ENCODE measurements around the gene TMC1. TPM values are rescaled to one million over a fixed set of nuclear protein-coding genes. Genes with fewer than 3 reads are reported as not detected.

Gene TMC1
- total and polyA plus RNA-seq, 9 donors: 0.12 to 1.4 (median 0.48) TPM

DNA sequence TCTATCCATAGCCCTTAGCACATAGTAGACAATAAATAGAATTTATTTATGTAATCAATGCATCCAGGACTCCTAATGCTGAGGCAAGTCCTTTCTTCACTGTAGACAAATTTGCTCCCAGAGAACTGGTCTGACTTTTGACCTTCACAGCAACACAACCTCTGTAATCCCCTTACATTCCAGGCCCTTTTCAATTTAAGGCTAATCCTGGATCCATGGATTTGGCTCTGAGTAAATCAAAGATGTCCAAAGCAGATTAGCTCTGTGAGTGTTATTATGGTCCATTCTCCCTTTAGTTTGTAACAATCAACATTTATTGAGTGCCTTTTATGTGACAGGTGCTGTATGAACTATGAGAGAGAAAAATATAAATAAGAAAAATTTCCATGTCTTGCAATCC, 27.4 kb upstream of the TMC1 start:
- no peak for DNase-seq
- H3K27ac ChIP-seq: no peak overlapping the region
- H3K27me3 ChIP-seq: no peaks in the 10 kb centered on the region
- no peaks in the 10 kb centered on the region for H3K36me3 ChIP-seq
- no peak overlapping the region for H3K4me3 ChIP-seq
- no peaks in the 10 kb centered on the region for H3K9me3 ChIP-seq
- no peaks in the 10 kb centered on the region for H3K4me1 ChIP-seq (ENCODE audit: insufficient read depth)
- intact Hi-C loops (cut with DNase I): no loop called here
- TF ChIP-seq POLR2A (IDR thresholded peaks at IDR 0.05) (no peak), EP300 (IDR thresholded peaks at IDR 0.05) (no peak)
- TF ChIP-seq, protein P1, sequence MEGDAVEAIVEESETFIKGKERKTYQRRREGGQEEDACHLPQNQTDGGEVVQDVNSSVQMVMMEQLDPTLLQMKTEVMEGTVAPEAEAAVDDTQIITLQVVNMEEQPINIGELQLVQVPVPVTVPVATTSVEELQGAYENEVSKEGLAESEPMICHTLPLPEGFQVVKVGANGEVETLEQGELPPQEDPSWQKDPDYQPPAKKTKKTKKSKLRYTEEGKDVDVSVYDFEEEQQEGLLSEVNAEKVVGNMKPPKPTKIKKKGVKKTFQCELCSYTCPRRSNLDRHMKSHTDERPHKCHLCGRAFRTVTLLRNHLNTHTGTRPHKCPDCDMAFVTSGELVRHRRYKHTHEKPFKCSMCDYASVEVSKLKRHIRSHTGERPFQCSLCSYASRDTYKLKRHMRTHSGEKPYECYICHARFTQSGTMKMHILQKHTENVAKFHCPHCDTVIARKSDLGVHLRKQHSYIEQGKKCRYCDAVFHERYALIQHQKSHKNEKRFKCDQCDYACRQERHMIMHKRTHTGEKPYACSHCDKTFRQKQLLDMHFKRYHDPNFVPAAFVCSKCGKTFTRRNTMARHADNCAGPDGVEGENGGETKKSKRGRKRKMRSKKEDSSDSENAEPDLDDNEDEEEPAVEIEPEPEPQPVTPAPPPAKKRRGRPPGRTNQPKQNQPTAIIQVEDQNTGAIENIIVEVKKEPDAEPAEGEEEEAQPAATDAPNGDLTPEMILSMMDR (IDR thresholded peaks at IDR 0.05): no peak

DNA sequence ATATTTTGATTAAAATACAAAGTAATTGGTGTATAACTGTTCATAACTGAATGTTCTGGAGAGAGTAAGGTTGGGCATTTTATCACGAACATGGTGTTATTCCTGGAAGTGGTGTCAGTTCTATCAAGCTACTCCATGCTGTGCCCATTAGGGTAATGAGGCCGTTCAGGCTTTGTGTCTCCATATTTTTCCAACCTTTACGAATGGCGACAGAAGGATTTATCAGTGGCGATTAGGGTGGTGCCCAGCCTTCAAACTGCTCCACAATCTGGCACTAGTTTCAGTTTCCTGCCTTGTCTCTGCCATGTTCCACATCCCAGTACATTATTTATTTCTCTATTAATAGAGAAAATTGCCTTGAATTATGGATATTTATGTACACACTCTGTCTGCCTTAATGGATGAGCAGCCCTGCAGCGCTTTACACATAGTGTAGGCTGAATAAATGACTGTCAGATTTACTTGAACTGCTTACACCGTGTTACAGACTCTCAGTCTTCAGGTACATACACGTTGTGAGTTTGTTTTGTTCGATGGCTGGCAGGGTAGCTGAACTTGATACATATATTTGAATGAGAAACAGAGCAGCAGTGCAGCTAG, 23.9 kb upstream of the TMC1 start:
- H3K4me3 ChIP-seq: no peak overlapping the region
- no peaks in the 10 kb centered on the region for H3K9me3 ChIP-seq
- intact Hi-C loops (cut with DNase I): no loop called here
- H3K27me3 ChIP-seq: no peaks in the 10 kb centered on the region
- TF ChIP-seq, protein P1 (IDR thresholded peaks at IDR 0.05): no peak
- TF ChIP-seq POLR2A (IDR thresholded peaks at IDR 0.05): no peak
- TF ChIP-seq EP300 (IDR thresholded peaks at IDR 0.05): no peak
- no peaks in the 10 kb centered on the region for H3K4me1 ChIP-seq (ENCODE audit: insufficient read depth)
- 78 to 83% (median 81%) methylated on average over 9 of the region's 9 CpGs for WGBS, 3 donors
- DNase-seq: no peak
- no peak overlapping the region for H3K27ac ChIP-seq
- H3K36me3 ChIP-seq: no peaks in the 10 kb centered on the region

DNA sequence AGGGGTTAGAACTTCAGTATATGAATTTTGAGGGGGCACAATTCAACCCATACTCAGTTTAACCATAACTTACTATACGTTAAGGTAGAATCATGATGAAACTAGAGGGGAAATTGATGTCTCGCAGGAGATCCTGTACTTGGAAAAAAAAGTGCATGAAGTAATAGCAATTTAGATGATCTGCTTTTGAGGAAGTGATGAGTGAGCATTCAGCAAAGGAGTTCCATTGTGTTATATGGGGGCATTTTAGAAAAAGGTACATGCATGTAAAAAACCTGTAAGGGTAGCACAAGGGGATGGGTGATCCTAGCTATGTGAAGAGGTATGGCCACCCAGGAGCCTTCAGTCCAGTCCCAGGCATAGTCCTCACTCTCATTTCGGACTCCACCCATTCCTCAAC, 14.8 kb upstream of the TMC1 start:
- no peak overlapping the region for H3K27ac ChIP-seq
- H3K27me3 ChIP-seq: no peaks in the 10 kb centered on the region
- 94 to 99% (median 97%) methylated on average over 3 of the region's 3 CpGs for WGBS, 3 donors
- TF ChIP-seq, protein P1 (IDR thresholded peaks at IDR 0.05): no peak
- TF ChIP-seq EP300 (IDR thresholded peaks at IDR 0.05) (no peak), POLR2A (IDR thresholded peaks at IDR 0.05) (no peak)
- no peaks in the 10 kb centered on the region for H3K9me3 ChIP-seq
- DNase-seq: no peak
- intact Hi-C loops (cut with DNase I): no loop called here
- no peak overlapping the region for H3K4me3 ChIP-seq
- no peaks in the 10 kb centered on the region for H3K36me3 ChIP-seq
- no peaks in the 10 kb centered on the region for H3K4me1 ChIP-seq (ENCODE audit: insufficient read depth)

DNA sequence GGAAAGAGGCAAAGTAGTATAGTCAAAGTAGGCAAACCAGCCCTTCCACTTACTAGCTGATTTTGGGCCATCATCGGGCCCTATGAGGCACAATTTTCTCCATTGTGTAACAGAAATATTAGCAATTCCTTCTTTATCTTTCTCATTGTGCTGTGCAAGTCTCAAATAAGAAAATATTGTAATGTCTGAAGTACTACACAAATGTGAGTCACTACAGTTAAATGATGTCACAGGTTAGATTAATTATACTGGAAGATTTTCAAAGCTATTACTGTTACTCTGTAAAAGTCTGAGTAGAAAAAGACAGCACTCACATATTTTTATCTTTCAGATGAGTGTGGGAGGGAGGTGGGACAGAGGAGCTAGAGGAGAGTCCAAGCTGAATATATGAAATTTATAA, 12.4 kb upstream of the TMC1 start:
- Histone ChIP-seq H3K27me3 (no peaks in the 10 kb centered on the region), H3K4me1 (ENCODE audit: insufficient read depth) (no peaks in the 10 kb centered on the region), H3K4me3 (no peak overlapping the region), H3K27ac (no peak overlapping the region), H3K36me3 (no peaks in the 10 kb centered on the region), H3K9me3 (no peaks in the 10 kb centered on the region)
- intact Hi-C loops (cut with DNase I): no loop called here
- WGBS, 3 donors: 24 to 38% (median 35%) methylated on average over 1 of the region's 1 CpG
- no peak for DNase-seq
- TF ChIP-seq, protein P1 (IDR thresholded peaks at IDR 0.05): no peak
- TF ChIP-seq EP300 (IDR thresholded peaks at IDR 0.05): no peak
- TF ChIP-seq POLR2A (IDR thresholded peaks at IDR 0.05): no peak

Measured in ovary (tissue), 9 donors.